ENCODE results near the gene DLX6.

Gene DLX6

GRCh38 chr7:97001656-97002554 is 3.4 kb upstream of the DLX6 start:
- DNase-seq (ENCODE audit: low spot score) = peak; percentile 6
- TF ChIP-seq CTCF (IDR thresholded peaks at IDR 0.05; ENCODE audit: extremely low read depth, missing control alignments) = no peak

GRCh38 chr7:97002555-97003261 is 2.6 kb upstream of the DLX6 start:
- TF ChIP-seq CTCF (IDR thresholded peaks at IDR 0.05; ENCODE audit: extremely low read depth, missing control alignments) = no peak
- DNase-seq (ENCODE audit: low spot score) = no peak

- DNase-seq (ENCODE audit: low spot score) = no peak
- TF ChIP-seq CTCF (IDR thresholded peaks at IDR 0.05; ENCODE audit: extremely low read depth, missing control alignments) = no peak
Measured at GRCh38 chr7:97003262-97004246, 1.8 kb upstream of the DLX6 start.

- no peak for TF ChIP-seq CTCF (IDR thresholded peaks at IDR 0.05; ENCODE audit: extremely low read depth, missing control alignments)
Measured at GRCh38 chr7:97004247-97005182, 838 bp upstream of the DLX6 start.

GRCh38 chr7:97006055-97006815 is 882 bp downstream of the DLX6 start:
- no peak for TF ChIP-seq CTCF (IDR thresholded peaks at IDR 0.05; ENCODE audit: extremely low read depth, missing control alignments)
- peak; percentile 75 for DNase-seq (ENCODE audit: low spot score)

More at GRCh38 chr7:97004247-97005182, 838 bp upstream of the DLX6 start:
- no peak for DNase-seq (ENCODE audit: low spot score)

Data from GM20000 (cell line).